KG1 (cell line): ENCODE results near the gene MAP3K7CL.

ENCODE experiments used
- DNase-seq: peaks from one replicate; lab custom pipeline; 2025; lab: John Stamatoyannopoulos, UW

Gene MAP3K7CL

DNA sequence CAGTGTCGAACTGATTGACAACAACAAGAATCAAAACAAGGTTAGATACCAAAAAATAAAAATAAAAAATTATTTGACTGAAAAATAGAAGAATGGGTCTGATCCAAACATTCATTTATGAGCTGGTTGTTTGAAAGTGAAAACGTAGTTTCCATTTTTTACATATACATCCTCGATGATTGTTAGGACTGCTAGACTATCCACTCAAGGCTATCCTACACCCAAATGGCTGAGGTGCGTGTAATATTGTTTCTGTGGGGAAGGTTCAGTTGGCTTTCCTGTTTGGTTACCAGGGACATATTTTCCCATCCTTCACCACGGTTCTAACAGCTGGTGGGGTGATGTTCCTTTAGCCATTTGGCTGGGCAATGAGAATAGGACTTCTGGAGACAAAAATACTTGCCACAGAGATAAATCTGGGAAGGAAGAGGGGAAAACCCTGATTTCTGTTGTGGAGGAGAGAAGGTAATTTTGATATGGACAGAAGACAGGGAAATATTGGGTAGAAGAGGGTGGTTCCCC is 66.3 kb downstream of the MAP3K7CL start:
- no peak for DNase-seq

DNA sequence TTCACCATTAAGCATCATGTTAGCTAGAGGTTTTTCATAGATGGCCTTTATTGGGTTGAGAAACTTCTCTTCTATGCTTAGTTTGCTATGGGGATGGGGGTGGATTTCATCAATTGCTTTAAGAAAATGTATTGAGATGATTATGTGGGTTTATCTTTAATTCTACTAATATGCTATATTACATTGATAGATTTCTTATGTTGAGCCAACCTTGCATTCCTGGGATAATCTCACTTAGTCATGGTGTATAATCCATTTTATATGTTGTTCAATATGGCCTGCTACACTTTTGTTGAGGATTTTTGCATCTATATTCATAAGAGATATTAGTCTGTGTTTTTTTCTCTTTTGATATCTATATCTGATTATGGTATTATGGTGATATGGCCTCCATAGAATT is 70.7 kb downstream of the MAP3K7CL start:
- DNase-seq, result no peak

- no peak for DNase-seq
These were observed 74.6 kb downstream of the MAP3K7CL start for GRCh38 chr21:29205009-29205408.

- no peak for DNase-seq
These were observed 75.5 kb downstream of the MAP3K7CL start for GRCh38 chr21:29205988-29206387.

- no peak for DNase-seq
These were observed 76.0 kb downstream of the MAP3K7CL start for GRCh38 chr21:29206445-29206844.

- no peak for DNase-seq
These were observed 76.8 kb downstream of the MAP3K7CL start for GRCh38 chr21:29207201-29207600.

- DNase-seq, result no peak
These were observed 77.7 kb downstream of the MAP3K7CL start for GRCh38 chr21:29208044-29208681.

DNA sequence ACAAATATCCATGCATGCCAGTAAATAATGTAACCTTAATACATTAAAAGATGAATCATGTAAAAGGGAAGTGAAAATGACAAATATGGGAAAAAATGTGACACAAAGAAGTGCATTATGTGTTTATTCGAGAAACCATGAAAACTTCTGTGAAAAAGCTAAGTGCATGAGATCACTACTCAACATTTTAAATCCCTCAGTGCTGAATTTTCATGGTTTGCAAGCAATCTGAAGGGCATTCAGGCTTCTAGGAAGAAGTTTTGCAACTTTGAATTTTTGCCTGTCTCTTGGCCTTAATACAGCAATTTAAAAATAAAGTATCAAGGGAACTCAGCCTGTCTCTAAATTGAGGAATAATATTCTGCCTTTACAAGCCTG is 78.2 kb downstream of the MAP3K7CL start:
- DNase-seq, result no peak

DNA sequence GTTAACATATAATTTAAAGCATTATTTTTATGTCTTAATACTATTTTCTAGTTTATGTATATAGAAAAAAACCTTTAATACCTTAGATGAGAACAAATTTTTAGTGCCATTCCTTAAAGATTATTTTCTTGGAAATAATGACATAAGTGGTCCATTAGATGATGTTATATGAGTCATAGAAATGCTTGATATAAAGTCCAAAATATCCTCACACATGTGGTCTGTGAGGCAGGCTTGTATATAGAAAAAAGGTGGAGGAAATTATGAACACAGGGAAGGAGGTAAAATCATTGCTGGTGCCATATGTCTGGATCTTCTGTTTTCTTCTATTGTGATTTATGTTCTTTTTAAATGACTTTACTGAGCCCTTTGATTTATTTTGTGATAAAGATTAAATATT is 79.3 kb downstream of the MAP3K7CL start:
- no peak for DNase-seq

GRCh38 chr21:29211205-29211604 is 80.8 kb downstream of the MAP3K7CL start:
- no peak for DNase-seq

DNA sequence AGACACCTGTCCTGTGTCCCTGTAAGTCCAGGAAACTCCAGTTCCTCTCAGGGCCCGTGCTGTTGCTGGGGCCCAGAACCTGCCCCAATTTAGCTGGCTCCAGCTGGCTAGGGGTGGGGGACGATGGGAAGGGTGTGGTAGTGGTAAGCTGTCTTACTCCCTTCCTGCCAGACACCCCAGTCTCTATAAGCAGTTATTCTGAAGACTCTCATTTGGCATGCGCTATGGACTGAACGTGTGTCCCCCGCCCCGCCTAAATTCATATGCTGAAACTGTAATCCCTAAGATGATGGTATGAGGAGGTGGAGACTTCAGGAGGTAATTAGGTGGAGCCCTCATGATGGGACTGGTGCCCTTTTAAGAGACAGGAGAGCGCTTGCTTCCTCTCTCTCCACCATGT is 82.0 kb downstream of the MAP3K7CL start:
- no peak for DNase-seq

- no peak for DNase-seq
These were observed 83.3 kb downstream of the MAP3K7CL start for GRCh38 chr21:29213513-29214385.

DNA sequence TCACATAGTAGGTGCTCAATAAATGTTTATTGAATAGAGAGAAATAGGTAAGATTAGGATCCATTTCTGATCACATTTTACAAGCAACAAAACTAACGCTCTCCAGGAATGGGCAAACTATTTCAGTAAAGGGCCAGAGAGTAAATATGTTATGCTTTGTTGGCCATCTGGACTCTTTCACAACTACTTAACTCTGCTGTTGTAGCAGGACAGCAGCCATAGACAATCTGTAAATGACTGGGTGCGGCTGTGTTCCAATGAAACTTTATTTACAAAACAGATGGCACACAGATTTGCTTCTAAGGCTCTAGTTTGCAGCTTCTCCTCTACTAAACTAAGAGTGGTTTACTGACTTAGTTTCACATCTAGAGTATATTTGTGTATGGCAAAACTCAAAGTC is 85.3 kb downstream of the MAP3K7CL start:
- no peak for DNase-seq

GRCh38 chr21:29217818-29218291 is 87.4 kb downstream of the MAP3K7CL start:
- no peak for DNase-seq

GRCh38 chr21:29218749-29219148 is 88.3 kb downstream of the MAP3K7CL start:
- no peak for DNase-seq

DNA sequence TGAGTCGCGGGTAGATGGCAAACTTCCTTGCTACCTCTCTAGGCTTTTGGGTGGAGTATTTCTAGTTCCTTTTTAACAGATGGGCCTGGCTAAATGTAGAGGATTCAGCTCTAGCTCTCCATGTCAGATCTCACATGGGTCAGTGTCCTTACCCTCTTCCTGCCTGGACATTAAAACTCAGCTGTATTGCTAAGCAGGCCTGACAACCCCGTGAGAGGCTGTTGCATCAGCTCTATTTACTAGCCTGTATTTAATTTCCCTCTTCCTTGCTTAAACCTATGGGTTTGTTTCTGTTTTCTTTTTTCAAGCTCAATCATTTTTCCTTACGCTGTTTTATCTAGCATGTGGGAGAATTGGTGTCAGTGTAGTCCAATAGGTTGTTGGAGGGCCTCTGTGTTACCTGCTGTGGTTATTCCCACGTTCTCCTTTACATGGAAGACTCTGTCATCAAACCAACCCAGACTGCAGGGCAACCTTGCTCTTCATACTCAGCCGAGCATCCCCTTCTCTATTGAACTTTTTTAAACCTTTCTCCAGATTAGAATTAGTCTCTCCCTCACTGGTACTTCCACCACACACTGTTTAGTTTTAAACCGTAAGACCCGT is 88.8 kb downstream of the MAP3K7CL start:
- DNase-seq, result no peak

DNA sequence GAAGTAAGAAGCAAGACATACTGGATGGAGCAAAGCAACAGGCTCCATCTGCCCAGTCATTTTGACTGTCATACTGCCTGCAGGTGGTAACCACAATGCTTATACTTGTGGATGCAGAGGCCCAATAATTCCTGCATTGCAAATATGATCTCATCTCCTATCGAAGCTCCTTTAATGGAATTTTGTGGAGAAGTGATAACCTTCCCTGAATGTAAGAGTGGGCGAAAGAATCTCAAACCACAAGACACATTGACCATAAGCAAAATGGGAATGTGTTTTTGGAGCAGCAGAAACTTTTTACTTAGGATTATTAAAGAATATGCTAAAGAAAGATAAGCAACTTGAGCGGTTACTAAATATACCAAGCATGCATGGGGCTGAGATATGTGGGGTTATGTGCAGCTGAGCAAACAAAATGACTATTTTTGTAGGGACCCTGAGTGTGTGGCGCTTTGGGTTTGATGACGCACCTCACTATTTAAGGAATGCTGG is 90.9 kb downstream of the MAP3K7CL start:
- no peak for DNase-seq

- DNase-seq, result no peak
These were observed 93.6 kb downstream of the MAP3K7CL start for GRCh38 chr21:29224006-29224405.
